HepG2 (cell line): Measurements from ENCODE around the gene FXYD4. TPM values are rescaled to one million over a fixed set of nuclear protein-coding genes. Genes with fewer than 3 reads are reported as not detected.

Experiments used
- BRD4 ChIP-seq: sonication (generic); formaldehyde crosslinking; IDR thresholded peaks from 2 replicates; pipeline ENCODE4 v1.4.0; 2020; ENCODE audit warnings: missing genetic modification reagents
- GZF1 ChIP-seq: sonication (generic); formaldehyde crosslinking; IDR thresholded peaks from 2 replicates; pipeline ENCODE4 v1.5.1; 2020; ENCODE audit warnings: mild to moderate bottlenecking, missing genetic modification reagents
- JARID2 ChIP-seq: sonication (generic); formaldehyde crosslinking; IDR thresholded peaks from 2 replicates; pipeline ENCODE4 v1.8.1; 2023; ENCODE audit warnings: missing genetic modification reagents, inconsistent platforms; ENCODE audit not compliant: insufficient replicate concordance
- MBNL3 ChIP-seq: fragments of 250-450 bp; sonication (Bioruptor Pico); conservative IDR thresholded peaks from 2 replicates; pipeline ENCODE4 v1.8.0; 2022; ENCODE audit warnings: mild to moderate bottlenecking, inconsistent platforms
- SRF ChIP-seq: IDR thresholded peaks from 2 replicates; pipeline ENCODE4 v1.6.1; 2011; ENCODE audit warnings: mild to moderate bottlenecking, low read depth, low read length, moderate library complexity
- ZKSCAN1 ChIP-seq: fragments of 150-350 bp; IDR thresholded peaks from 2 replicates; pipeline ENCODE4 v1.6.1; 2014; ENCODE audit warnings: low read length
- ZNF260 ChIP-seq: sonication (generic); formaldehyde crosslinking; IDR thresholded peaks from 2 replicates; pipeline ENCODE4 v1.4.0; 2020; ENCODE audit warnings: missing genetic modification reagents, low read depth, mild to moderate bottlenecking, borderline replicate concordance
- ZNF367 ChIP-seq: sonication (generic); formaldehyde crosslinking; IDR thresholded peaks from 2 replicates; pipeline ENCODE4 v1.4.0; 2020; ENCODE audit warnings: missing genetic modification reagents, borderline replicate concordance
- ZNF569 ChIP-seq: sonication (generic); formaldehyde crosslinking; IDR thresholded peaks from 2 replicates; pipeline ENCODE4 v1.5.0; 2020; ENCODE audit warnings: mild to moderate bottlenecking, missing genetic modification reagents, moderate library complexity, borderline replicate concordance
- polyA plus RNA-seq, 8 experiments: library from polyadenylated mRNA; depleted of rRNA in 3 of 8; stranded (reverse) in 7 of 8; unstranded in 1 of 8; fragments of >200 nt; fragmentation: Illumina TruSeq in 4 of 8; extraction: Trizol in 4 of 8; gene quantifications; 2 replicates each; pipeline versions ENCODE4 v1.2.1 to v1.2.3, GENCODE V29; 2011 to 2016; ENCODE audit warnings: low read depth in 4 of 8, missing spikeins in 1 of 8, mixed read lengths in 1 of 8; ENCODE audit not compliant: insufficient read depth in 1 of 8
- total RNA-seq, 5 experiments: library from RNA; depleted of rRNA; stranded (reverse); fragments of >200 nt; fragmentation: Illumina TruSeq; extraction: Trizol; gene quantifications; 2 replicates each; pipeline ENCODE4 v1.2.3, GENCODE V29; 2016; ENCODE audit warnings: low read depth in 1 of 5
- TF ChIP-seq, protein P1 (sequence below): sonication (generic); formaldehyde crosslinking; IDR thresholded peaks from 2 replicates; pipeline ENCODE4 v1.4.0; 2020; ENCODE audit warnings: missing genetic modification reagents
- TF ChIP-seq, protein P2 (sequence below): sonication (generic); formaldehyde crosslinking; IDR thresholded peaks from 2 replicates; pipeline ENCODE4 v1.4.0; 2020; ENCODE audit warnings: missing genetic modification reagents
- TF ChIP-seq, protein P3 (sequence below): sonication (generic); formaldehyde crosslinking; IDR thresholded peaks from 2 replicates; pipeline ENCODE4 v1.9.0; 2022; ENCODE audit warnings: low read depth, missing genetic modification reagents
- TF ChIP-seq, protein P4 (sequence below): IDR thresholded peaks from 2 replicates; pipeline ENCODE4 v1.6.1; 2012; ENCODE audit warnings: low read length, improper control_type of control experiment
- TF ChIP-seq, protein P5 (sequence below): sonication (generic); formaldehyde crosslinking; IDR thresholded peaks from 2 replicates; pipeline ENCODE4 v1.8.1; 2023; ENCODE audit warnings: mild to moderate bottlenecking, missing genetic modification reagents, borderline replicate concordance
- TF ChIP-seq, protein P6 (sequence below): sonication (generic); formaldehyde crosslinking; IDR thresholded peaks from 2 replicates; pipeline ENCODE4 v1.4.0; 2020; ENCODE audit warnings: missing genetic modification reagents

Gene FXYD4
- total and polyA plus RNA-seq, 2 of the 13 experiments (the other 11 are each of a cell fraction or from before 2014, with no cell fraction given): not detected

DNA sequence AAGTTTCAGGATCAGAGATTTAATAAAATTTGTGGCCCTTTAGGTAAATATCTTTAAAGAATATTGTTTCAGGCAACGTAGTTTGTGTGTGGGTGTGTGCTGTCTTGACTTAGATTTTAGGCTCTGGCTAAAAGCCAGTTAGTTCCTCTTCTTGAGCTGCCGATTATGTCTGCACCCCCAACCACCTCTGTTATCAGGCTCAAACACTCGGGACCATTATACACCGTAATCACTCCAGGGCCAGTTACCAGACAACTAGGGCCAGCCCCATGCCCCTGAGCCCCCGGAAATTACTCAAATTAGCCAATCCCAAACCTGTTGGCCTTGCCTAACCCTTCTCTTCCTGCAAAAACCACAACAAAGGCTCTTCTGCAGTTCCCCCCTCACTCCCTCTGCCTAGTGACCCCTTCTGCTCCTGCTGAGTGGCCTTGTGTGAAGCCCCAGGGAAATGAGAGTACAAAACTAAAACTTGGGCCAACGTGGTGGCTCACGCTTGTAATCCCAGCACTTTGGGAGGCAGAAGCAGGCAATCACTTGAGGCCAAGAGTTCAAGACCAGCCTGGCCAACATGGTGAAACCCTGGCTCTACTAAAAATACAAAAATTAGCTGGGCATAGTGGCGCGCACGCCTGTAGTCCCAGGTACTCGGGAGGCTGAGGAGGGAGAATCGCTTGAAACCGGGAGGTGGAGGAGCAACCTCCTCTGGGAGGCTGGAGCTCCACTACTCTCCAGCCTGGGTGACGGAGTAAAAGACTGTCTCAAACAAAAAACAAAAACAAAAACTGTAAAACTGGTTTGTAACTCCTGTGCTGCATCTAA is 46.7 kb downstream of the FXYD4 start (continued):
- TF ChIP-seq, protein P1, sequence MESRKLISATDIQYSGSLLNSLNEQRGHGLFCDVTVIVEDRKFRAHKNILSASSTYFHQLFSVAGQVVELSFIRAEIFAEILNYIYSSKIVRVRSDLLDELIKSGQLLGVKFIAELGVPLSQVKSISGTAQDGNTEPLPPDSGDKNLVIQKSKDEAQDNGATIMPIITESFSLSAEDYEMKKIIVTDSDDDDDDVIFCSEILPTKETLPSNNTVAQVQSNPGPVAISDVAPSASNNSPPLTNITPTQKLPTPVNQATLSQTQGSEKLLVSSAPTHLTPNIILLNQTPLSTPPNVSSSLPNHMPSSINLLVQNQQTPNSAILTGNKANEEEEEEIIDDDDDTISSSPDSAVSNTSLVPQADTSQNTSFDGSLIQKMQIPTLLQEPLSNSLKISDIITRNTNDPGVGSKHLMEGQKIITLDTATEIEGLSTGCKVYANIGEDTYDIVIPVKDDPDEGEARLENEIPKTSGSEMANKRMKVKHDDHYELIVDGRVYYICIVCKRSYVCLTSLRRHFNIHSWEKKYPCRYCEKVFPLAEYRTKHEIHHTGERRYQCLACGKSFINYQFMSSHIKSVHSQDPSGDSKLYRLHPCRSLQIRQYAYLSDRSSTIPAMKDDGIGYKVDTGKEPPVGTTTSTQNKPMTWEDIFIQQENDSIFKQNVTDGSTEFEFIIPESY (CRISPR knock-in tag): 0 out of 2 replicates have a peak, but pooled peaks have one; percentile 19
- TF ChIP-seq, protein P2, sequence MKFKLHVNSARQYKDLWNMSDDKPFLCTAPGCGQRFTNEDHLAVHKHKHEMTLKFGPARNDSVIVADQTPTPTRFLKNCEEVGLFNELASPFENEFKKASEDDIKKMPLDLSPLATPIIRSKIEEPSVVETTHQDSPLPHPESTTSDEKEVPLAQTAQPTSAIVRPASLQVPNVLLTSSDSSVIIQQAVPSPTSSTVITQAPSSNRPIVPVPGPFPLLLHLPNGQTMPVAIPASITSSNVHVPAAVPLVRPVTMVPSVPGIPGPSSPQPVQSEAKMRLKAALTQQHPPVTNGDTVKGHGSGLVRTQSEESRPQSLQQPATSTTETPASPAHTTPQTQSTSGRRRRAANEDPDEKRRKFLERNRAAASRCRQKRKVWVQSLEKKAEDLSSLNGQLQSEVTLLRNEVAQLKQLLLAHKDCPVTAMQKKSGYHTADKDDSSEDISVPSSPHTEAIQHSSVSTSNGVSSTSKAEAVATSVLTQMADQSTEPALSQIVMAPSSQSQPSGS: 0 out of 2 replicates have a peak, but pooled peaks have one; percentile 21
- TF ChIP-seq JARID2 (CRISPR knock-in tag) (no peak), SRF (no peak), ZNF367 (CRISPR knock-in tag) (no peak), BRD4 (no peak), ZKSCAN1 (no peak), MBNL3 (CRISPR knock-in tag) (no peak), ZNF260 (CRISPR knock-in tag) (no peak), ZNF569 (CRISPR knock-in tag) (no peak), GZF1 (CRISPR knock-in tag) (no peak)
- TF ChIP-seq, protein P3, sequence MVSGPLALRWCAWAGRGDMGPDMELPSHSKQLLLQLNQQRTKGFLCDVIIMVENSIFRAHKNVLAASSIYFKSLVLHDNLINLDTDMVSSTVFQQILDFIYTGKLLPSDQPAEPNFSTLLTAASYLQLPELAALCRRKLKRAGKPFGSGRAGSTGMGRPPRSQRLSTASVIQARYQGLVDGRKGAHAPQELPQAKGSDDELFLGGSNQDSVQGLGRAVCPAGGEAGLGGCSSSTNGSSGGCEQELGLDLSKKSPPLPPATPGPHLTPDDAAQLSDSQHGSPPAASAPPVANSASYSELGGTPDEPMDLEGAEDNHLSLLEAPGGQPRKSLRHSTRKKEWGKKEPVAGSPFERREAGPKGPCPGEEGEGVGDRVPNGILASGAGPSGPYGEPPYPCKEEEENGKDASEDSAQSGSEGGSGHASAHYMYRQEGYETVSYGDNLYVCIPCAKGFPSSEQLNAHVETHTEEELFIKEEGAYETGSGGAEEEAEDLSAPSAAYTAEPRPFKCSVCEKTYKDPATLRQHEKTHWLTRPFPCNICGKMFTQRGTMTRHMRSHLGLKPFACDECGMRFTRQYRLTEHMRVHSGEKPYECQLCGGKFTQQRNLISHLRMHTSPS: no peak
- TF ChIP-seq, protein P4, sequence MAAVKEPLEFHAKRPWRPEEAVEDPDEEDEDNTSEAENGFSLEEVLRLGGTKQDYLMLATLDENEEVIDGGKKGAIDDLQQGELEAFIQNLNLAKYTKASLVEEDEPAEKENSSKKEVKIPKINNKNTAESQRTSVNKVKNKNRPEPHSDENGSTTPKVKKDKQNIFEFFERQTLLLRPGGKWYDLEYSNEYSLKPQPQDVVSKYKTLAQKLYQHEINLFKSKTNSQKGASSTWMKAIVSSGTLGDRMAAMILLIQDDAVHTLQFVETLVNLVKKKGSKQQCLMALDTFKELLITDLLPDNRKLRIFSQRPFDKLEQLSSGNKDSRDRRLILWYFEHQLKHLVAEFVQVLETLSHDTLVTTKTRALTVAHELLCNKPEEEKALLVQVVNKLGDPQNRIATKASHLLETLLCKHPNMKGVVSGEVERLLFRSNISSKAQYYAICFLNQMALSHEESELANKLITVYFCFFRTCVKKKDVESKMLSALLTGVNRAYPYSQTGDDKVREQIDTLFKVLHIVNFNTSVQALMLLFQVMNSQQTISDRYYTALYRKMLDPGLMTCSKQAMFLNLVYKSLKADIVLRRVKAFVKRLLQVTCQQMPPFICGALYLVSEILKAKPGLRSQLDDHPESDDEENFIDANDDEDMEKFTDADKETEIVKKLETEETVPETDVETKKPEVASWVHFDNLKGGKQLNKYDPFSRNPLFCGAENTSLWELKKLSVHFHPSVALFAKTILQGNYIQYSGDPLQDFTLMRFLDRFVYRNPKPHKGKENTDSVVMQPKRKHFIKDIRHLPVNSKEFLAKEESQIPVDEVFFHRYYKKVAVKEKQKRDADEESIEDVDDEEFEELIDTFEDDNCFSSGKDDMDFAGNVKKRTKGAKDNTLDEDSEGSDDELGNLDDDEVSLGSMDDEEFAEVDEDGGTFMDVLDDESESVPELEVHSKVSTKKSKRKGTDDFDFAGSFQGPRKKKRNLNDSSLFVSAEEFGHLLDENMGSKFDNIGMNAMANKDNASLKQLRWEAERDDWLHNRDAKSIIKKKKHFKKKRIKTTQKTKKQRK: no peak
- TF ChIP-seq, protein P5, sequence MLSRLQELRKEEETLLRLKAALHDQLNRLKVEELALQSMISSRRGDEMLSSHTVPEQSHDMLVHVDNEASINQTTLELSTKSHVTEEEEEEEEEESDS (CRISPR knock-in tag): no peak
- TF ChIP-seq, protein P6, sequence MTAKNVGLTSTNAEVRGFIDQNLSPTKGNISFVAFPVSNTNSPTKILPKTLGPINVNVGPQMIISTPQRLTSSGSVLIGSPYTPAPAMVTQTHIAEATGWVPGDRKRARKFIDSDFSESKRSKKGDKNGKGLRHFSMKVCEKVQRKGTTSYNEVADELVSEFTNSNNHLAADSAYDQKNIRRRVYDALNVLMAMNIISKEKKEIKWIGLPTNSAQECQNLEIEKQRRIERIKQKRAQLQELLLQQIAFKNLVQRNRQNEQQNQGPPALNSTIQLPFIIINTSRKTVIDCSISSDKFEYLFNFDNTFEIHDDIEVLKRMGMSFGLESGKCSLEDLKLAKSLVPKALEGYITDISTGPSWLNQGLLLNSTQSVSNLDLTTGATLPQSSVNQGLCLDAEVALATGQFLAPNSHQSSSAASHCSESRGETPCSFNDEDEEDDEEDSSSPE (CRISPR knock-in tag): peak; percentile 54; the same call in 1 of the 2 replicates
